Fibroblast of lung (primary cell): ENCODE results near the gene OR4D2. TPM values are rescaled to one million over a fixed set of nuclear protein-coding genes. Genes with fewer than 3 reads are reported as not detected.

Source experiments
- DNase-seq, 2 donors: peaks; one replicate each; pipeline versions ENCODE4 v3.0.0 to v3.0.0-alpha.2; 2010; ENCODE audit warnings: low read depth in 2 of 2
- H2AFZ ChIP-seq: 2 replicates; pipeline ENCODE4 v1.5.1; 2012; ENCODE audit warnings: low read length, control low read depth, inconsistent platforms
- H3K27ac ChIP-seq: 2 replicates; pipeline ENCODE4 v1.5.1; 2011; ENCODE audit warnings: low read length, control low read depth; ENCODE audit not compliant: insufficient read depth
- H3K27me3 ChIP-seq: 2 replicates; pipeline ENCODE4 v1.5.1; 2011; ENCODE audit warnings: mild to moderate bottlenecking, low read length; ENCODE audit not compliant: control insufficient read depth, insufficient read depth
- H3K36me3 ChIP-seq: 2 replicates; pipeline ENCODE4 v1.5.1; 2011; ENCODE audit warnings: low read length; ENCODE audit not compliant: control insufficient read depth, insufficient read depth
- H3K4me1 ChIP-seq: 2 replicates; pipeline ENCODE4 v1.5.1; 2011; ENCODE audit warnings: low read length; ENCODE audit not compliant: control insufficient read depth, insufficient read depth; ENCODE audit errors: extremely low read depth
- H3K4me2 ChIP-seq: 2 replicates; pipeline ENCODE4 v1.5.1; 2011; ENCODE audit warnings: low read length, control low read depth; ENCODE audit not compliant: insufficient read depth; ENCODE audit errors: extremely low read depth
- H3K4me3 ChIP-seq, 4 experiments: fragments of 200-600 bp in 1 of 4; sonication (generic) in 1 of 4; replicated peaks in 1 of 4; 2 replicates each; pipeline ENCODE4 v1.5.1; 2011 to 2016; ENCODE audit warnings: low read length in 4 of 4, low read depth in 3 of 4, mild to moderate bottlenecking in 3 of 4, control low read depth in 2 of 4, inconsistent platforms in 1 of 4, mixed read lengths in 1 of 4; ENCODE audit not compliant: insufficient read depth in 1 of 4; ENCODE audit errors: control extremely low read depth in 1 of 4
- H3K79me2 ChIP-seq: 2 replicates; pipeline ENCODE4 v1.5.1; 2012; ENCODE audit warnings: mild to moderate bottlenecking, low read length, inconsistent platforms; ENCODE audit not compliant: control insufficient read depth, insufficient read depth
- H3K9ac ChIP-seq: 2 replicates; pipeline ENCODE4 v1.5.1; 2011; ENCODE audit warnings: mild to moderate bottlenecking, low read length, control low read depth; ENCODE audit not compliant: insufficient read depth
- H3K9me3 ChIP-seq: 2 replicates; pipeline ENCODE4 v1.5.1; 2012; ENCODE audit warnings: low read depth, low read length; ENCODE audit not compliant: control insufficient read depth, insufficient read depth
- H4K20me1 ChIP-seq: 2 replicates; pipeline ENCODE4 v1.5.1; 2011; ENCODE audit warnings: low read length; ENCODE audit not compliant: control insufficient read depth, insufficient read depth; ENCODE audit errors: extremely low read depth
- EZH2 ChIP-seq: IDR thresholded peaks from 2 replicates; pipeline ENCODE4 v1.5.1; 2012; ENCODE audit warnings: low read length, control low read depth, mild to moderate bottlenecking; ENCODE audit errors: missing control alignments
- polyA plus RNA-seq, 2 donors: library from polyadenylated mRNA; depleted of rRNA in 1 of 2; stranded (reverse) in 1 of 2; unstranded in 1 of 2; fragments of >200 nt; gene quantifications; 2 replicates each; pipeline ENCODE4 v1.2.1, GENCODE V29; 2011 to 2012; ENCODE audit warnings: missing spikeins in 1 of 2
- total RNA-seq: library from RNA; depleted of rRNA; stranded (reverse); fragments of >200 nt; gene quantifications from 2 replicates; pipeline ENCODE4 v1.2.1, GENCODE V29; 2014
- TF ChIP-seq, protein P1 (sequence below), 2 donors: IDR thresholded peaks in 1 of 2; conservative IDR thresholded peaks in 1 of 2; 1 replicate in 1 of 2; 2 replicates in 1 of 2; pipeline ENCODE4 v1.5.1; 2011 to 2012; ENCODE audit warnings: low read length in 2 of 2, control low read depth in 1 of 2, inconsistent platforms in 1 of 2, low read depth in 1 of 2, mild to moderate bottlenecking in 1 of 2

The OR4D2 gene
- total and polyA plus RNA-seq, 2 donors (not counting 1 experiment from before 2014, with no cell fraction given): not detected

GRCh38 chr17:58210922-58211321 is 44.1 kb downstream of the OR4D2 start:
- H3K4me2 ChIP-seq: no peak overlapping the region
- no peak for TF ChIP-seq EZH2
- no peaks in the 10 kb centered on the region for H3K9me3 ChIP-seq
- H3K79me2 ChIP-seq: no peaks in the 10 kb centered on the region
- H3K27ac ChIP-seq: no peak overlapping the region
- H3K27me3 ChIP-seq: no peaks in the 10 kb centered on the region
- no peaks in the 10 kb centered on the region for H3K4me1 ChIP-seq
- DNase-seq: no peak
- H3K4me3 ChIP-seq: no peak overlapping the region
- no peaks in the 10 kb centered on the region for H4K20me1 ChIP-seq
- peaks cover 3% of the 10 kb centered on the region for H3K36me3 ChIP-seq
- H3K9ac ChIP-seq: no peak overlapping the region
- H2AFZ ChIP-seq: no peak overlapping the region

DNA sequence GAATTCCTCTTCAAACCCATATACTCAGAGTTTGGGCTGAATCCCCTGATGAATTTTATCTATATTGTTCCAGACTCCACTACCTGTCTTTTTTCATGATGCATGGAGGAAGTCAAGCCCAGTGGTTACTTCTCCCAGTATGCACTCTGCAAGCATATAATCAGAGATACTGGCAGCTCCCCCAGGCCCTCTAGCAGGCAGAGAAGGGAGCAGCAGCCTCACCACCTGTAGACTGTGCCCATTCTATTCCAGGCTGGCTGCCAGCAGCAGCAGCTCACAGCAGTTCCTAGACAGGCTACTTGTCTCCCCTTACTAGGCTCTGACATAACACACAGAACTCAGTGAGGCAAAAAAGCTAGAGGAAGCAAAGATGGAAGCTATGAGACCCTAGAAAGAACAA is 48.9 kb downstream of the OR4D2 start:
- H4K20me1 ChIP-seq: no peaks in the 10 kb centered on the region
- no peak overlapping the region for H3K4me3 ChIP-seq
- H3K9me3 ChIP-seq: no peaks in the 10 kb centered on the region
- H3K9ac ChIP-seq: no peak overlapping the region
- H3K79me2 ChIP-seq: no peaks in the 10 kb centered on the region
- H3K4me2 ChIP-seq: no peak overlapping the region
- TF ChIP-seq, protein P1, sequence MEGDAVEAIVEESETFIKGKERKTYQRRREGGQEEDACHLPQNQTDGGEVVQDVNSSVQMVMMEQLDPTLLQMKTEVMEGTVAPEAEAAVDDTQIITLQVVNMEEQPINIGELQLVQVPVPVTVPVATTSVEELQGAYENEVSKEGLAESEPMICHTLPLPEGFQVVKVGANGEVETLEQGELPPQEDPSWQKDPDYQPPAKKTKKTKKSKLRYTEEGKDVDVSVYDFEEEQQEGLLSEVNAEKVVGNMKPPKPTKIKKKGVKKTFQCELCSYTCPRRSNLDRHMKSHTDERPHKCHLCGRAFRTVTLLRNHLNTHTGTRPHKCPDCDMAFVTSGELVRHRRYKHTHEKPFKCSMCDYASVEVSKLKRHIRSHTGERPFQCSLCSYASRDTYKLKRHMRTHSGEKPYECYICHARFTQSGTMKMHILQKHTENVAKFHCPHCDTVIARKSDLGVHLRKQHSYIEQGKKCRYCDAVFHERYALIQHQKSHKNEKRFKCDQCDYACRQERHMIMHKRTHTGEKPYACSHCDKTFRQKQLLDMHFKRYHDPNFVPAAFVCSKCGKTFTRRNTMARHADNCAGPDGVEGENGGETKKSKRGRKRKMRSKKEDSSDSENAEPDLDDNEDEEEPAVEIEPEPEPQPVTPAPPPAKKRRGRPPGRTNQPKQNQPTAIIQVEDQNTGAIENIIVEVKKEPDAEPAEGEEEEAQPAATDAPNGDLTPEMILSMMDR (conservative IDR thresholded peaks at IDR 0.05 in 1 of 2, IDR thresholded peaks at IDR 0.05 in 1 of 2; ENCODE audit: low read depth in 1 of 2, low read length in 2 of 2): no peak
- no peak for TF ChIP-seq EZH2
- H3K4me1 ChIP-seq: no peaks in the 10 kb centered on the region
- H3K27ac ChIP-seq: no peak overlapping the region
- no peaks in the 10 kb centered on the region for H3K36me3 ChIP-seq
- H2AFZ ChIP-seq: no peak overlapping the region
- no peak for DNase-seq
- H3K27me3 ChIP-seq: no peaks in the 10 kb centered on the region

DNA sequence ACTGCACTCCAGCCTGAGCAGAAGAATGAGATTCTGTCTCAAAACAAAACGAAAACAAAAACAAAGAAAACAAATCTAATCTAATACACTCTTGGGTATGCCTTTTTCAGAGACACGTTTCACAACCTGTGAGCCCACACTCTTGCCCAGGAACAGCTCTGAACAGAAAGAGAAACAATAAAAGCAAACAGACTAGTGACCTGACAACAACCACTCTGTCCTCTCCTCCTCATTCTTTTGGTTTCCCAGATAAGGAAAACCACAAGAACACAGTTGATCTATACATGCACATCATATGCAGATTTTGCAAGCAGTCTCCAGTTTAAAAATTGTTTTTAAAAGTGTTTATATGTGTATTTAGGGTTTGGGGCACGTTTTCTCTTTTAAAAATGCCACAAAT is 51.0 kb downstream of the OR4D2 start:
- no peaks in the 10 kb centered on the region for H4K20me1 ChIP-seq
- no peaks in the 10 kb centered on the region for H3K9me3 ChIP-seq
- no peaks in the 10 kb centered on the region for H3K4me1 ChIP-seq
- H3K36me3 ChIP-seq: no peaks in the 10 kb centered on the region
- no peak for DNase-seq
- H3K27me3 ChIP-seq: no peaks in the 10 kb centered on the region
- H3K4me3 ChIP-seq: no peak overlapping the region
- no peak overlapping the region for H3K4me2 ChIP-seq
- H3K27ac ChIP-seq: no peak overlapping the region
- TF ChIP-seq, protein P1 (conservative IDR thresholded peaks at IDR 0.05 in 1 of 2, IDR thresholded peaks at IDR 0.05 in 1 of 2; ENCODE audit: low read depth in 1 of 2, low read length in 2 of 2): no peak
- TF ChIP-seq EZH2: no peak
- H3K79me2 ChIP-seq: no peaks in the 10 kb centered on the region
- H3K9ac ChIP-seq: no peak overlapping the region
- no peak overlapping the region for H2AFZ ChIP-seq
